Dendritic cell treated with granulocyte-macrophage colony-stimulating factor and Interleukin-4, amounts not matched to agents 40 ng/mL and 50 ng/mL, for 4 days (primary cell): Measurements from ENCODE around the gene COL19A1.

Experiments used
- H3K27ac Mint-ChIP-seq: one replicate; pipeline ENCODE4 v1.8.0; 2022; ENCODE audit warnings: mild to moderate bottlenecking, mixed read lengths
- H3K27me3 Mint-ChIP-seq: one replicate; pipeline ENCODE4 v1.8.0; 2022; ENCODE audit warnings: mild to moderate bottlenecking, mixed read lengths
- H3K36me3 Mint-ChIP-seq: one replicate; pipeline ENCODE4 v1.8.0; 2022; ENCODE audit warnings: low read depth, mixed read lengths
- H3K4me1 Mint-ChIP-seq: one replicate; pipeline ENCODE4 v1.8.0; 2022; ENCODE audit warnings: low read depth, mixed read lengths
- H3K4me3 Mint-ChIP-seq: one replicate; pipeline ENCODE4 v1.8.0; 2022; ENCODE audit warnings: mild to moderate bottlenecking, moderate library complexity, mixed read lengths
- H3K9me3 Mint-ChIP-seq: one replicate; pipeline ENCODE4 v1.8.0; 2022; ENCODE audit warnings: mixed read lengths
- intact Hi-C: fragments of 100-400 bp; cut with micrococcal nuclease; formaldehyde crosslinking; loops from one replicate; pipeline ENCODE4 v1.15.0; 2022

Gene COL19A1

DNA sequence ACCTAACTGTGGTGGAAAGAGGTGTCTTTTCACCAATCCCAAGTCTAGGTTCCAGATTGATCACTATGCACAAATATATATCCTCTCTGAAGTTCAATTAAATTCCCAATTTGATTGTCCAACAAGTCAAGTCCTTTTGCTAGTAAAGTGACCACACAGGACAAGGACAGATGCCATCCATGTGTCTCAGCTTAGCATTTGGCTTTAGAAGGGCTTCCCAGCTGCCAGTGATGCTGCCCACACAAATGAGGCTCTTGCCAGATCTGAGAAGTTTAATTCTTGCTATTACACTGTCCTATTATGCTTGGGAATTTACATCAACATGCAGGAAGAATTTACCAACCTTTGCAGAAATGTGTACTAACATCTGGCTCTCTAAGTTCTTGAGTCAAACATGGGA is 328.1 kb downstream of the COL19A1 start:
- intact Hi-C loops, result no loop called here
- Mint-ChIP-seq H3K36me3 (no peaks in the 10 kb centered on the region), H3K9me3 (no peaks in the 10 kb centered on the region), H3K4me3 (no peak overlapping the region), H3K4me1 (no peaks in the 10 kb centered on the region), H3K27ac (no peak overlapping the region), H3K27me3 (peaks cover 1% of the 10 kb centered on the region)

- no peaks in the 10 kb centered on the region for H3K4me1 Mint-ChIP-seq
- no peak overlapping the region for H3K27ac Mint-ChIP-seq
- H3K36me3 Mint-ChIP-seq, result no peaks in the 10 kb centered on the region
- H3K9me3 Mint-ChIP-seq, result no peaks in the 10 kb centered on the region
- intact Hi-C loops, result no loop called here
- no peak overlapping the region for H3K4me3 Mint-ChIP-seq
- peaks cover 1% of the 10 kb centered on the region for H3K27me3 Mint-ChIP-seq
Measured at GRCh38 chr6:70196531-70196930, 330.2 kb downstream of the COL19A1 start.

GRCh38 chr6:70198785-70199184 is 332.4 kb downstream of the COL19A1 start:
- Mint-ChIP-seq H3K36me3 (no peaks in the 10 kb centered on the region), H3K27ac (no peak overlapping the region)
- intact Hi-C loops, result no loop called here

GRCh38 chr6:70208235-70208790 is 342.0 kb downstream of the COL19A1 start:
- Mint-ChIP-seq H3K27ac (no peak overlapping the region), H3K27me3 (peaks cover 3% of the 10 kb centered on the region), H3K9me3 (no peaks in the 10 kb centered on the region), H3K4me1 (no peaks in the 10 kb centered on the region), H3K36me3 (no peaks in the 10 kb centered on the region), H3K4me3 (no peak overlapping the region)
- intact Hi-C loops, result no loop called here

More at GRCh38 chr6:70198785-70199184, 332.4 kb downstream of the COL19A1 start:
- Mint-ChIP-seq H3K4me1 (no peaks in the 10 kb centered on the region), H3K9me3 (no peaks in the 10 kb centered on the region), H3K27me3 (no peaks in the 10 kb centered on the region), H3K4me3 (no peak overlapping the region)

- Mint-ChIP-seq H3K36me3 (no peaks in the 10 kb centered on the region), H3K4me1 (no peaks in the 10 kb centered on the region), H3K4me3 (no peak overlapping the region), H3K27ac (no peak overlapping the region), H3K27me3 (peaks cover 3% of the 10 kb centered on the region), H3K9me3 (no peaks in the 10 kb centered on the region)
- intact Hi-C loops, result no loop called here
Measured at GRCh38 chr6:70210462-70210861, 344.1 kb downstream of the COL19A1 start.

- intact Hi-C loops, result no loop called here
- H3K4me1 Mint-ChIP-seq, result no peaks in the 10 kb centered on the region
- H3K27me3 Mint-ChIP-seq, result peaks cover 3% of the 10 kb centered on the region
- no peak overlapping the region for H3K27ac Mint-ChIP-seq
- H3K36me3 Mint-ChIP-seq, result no peaks in the 10 kb centered on the region
- H3K4me3 Mint-ChIP-seq, result no peak overlapping the region
- H3K9me3 Mint-ChIP-seq, result no peaks in the 10 kb centered on the region
Measured at GRCh38 chr6:70215460-70216108, 349.2 kb downstream of the COL19A1 start.

DNA sequence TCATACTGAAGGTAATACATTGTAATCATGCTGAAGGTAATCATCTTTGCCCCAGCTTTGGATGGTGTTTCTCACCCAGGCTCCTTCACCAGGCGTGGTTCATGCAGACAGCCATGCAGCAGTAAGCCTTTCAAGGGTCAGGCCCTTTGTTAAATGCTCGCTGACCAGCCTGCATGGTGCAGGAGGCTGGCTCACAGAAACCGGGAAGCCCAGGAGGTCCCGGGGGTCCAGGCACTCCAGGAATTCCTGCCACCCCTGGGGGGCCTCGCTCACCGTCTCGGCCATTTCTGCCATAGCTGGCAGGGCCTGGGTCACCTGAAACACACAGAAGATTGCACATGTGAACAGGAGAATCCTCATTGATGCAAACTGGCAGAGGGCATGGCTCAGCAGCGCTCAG is 350.4 kb downstream of the COL19A1 start:
- peaks cover 2% of the 10 kb centered on the region for H3K27me3 Mint-ChIP-seq
- no peak overlapping the region for H3K27ac Mint-ChIP-seq
- H3K36me3 Mint-ChIP-seq, result no peaks in the 10 kb centered on the region
- intact Hi-C loops, result no loop called here
- no peak overlapping the region for H3K4me3 Mint-ChIP-seq
- no peaks in the 10 kb centered on the region for H3K9me3 Mint-ChIP-seq
- no peaks in the 10 kb centered on the region for H3K4me1 Mint-ChIP-seq

GRCh38 chr6:70219943-70220613 is 353.7 kb downstream of the COL19A1 start:
- H3K4me3 Mint-ChIP-seq, result no peak overlapping the region
- H3K27me3 Mint-ChIP-seq, result no peaks in the 10 kb centered on the region
- intact Hi-C loops, result loop anchor here (10.0 kb wide), 1 partner anchor 665 kb away; no protein-coding TSS in a partner anchor
- H3K9me3 Mint-ChIP-seq, result no peaks in the 10 kb centered on the region
- no peaks in the 10 kb centered on the region for H3K36me3 Mint-ChIP-seq
- no peak overlapping the region for H3K27ac Mint-ChIP-seq
- no peaks in the 10 kb centered on the region for H3K4me1 Mint-ChIP-seq

DNA sequence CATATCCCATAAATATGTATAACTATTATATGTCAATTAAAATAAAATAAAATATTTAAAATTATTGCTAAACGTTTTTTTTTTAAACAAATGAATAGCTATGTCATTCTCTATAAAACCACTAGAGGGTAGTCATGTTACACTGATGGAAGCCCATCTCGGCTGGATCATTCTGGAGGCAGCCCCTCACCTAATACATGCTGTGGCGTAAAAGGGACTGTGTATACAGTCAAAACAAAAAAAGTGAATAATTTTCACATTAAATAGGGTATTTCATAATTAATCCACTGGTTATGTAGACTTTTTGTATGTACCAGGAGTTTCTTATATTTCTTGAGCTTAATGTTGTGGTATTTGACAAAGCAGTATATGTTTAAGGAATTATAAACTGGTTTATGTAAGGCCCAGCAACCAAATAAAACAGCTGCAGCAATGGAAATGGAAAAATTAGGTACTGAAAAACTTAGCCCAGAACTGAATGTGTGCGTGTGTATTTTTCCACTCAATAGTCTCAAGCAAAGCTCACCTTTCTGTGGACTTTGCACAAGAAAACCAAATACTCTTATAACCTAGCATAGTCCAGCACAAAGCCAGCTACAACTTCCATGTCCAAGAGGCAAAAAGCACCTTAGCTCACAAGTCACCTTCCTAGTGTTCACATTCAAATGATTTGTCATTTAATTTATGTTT is 354.8 kb downstream of the COL19A1 start:
- H3K4me1 Mint-ChIP-seq, result no peaks in the 10 kb centered on the region
- H3K27ac Mint-ChIP-seq, result no peak overlapping the region
- H3K27me3 Mint-ChIP-seq, result no peaks in the 10 kb centered on the region
- no peak overlapping the region for H3K4me3 Mint-ChIP-seq
- no peaks in the 10 kb centered on the region for H3K9me3 Mint-ChIP-seq
- no peaks in the 10 kb centered on the region for H3K36me3 Mint-ChIP-seq
- intact Hi-C loops, result loop anchor here (10.0 kb wide), 1 partner anchor 664 kb away; no protein-coding TSS in a partner anchor

- H3K4me3 Mint-ChIP-seq, result no peak overlapping the region
- H3K27me3 Mint-ChIP-seq, result no peaks in the 10 kb centered on the region
- H3K4me1 Mint-ChIP-seq, result no peaks in the 10 kb centered on the region
- H3K9me3 Mint-ChIP-seq, result no peaks in the 10 kb centered on the region
- H3K36me3 Mint-ChIP-seq, result no peaks in the 10 kb centered on the region
- intact Hi-C loops, result loop anchor here (2.0 to 10.0 kb wide), 2 partner anchors 147 to 663 kb away; no protein-coding TSS in a partner anchor
- no peak overlapping the region for H3K27ac Mint-ChIP-seq
Measured at GRCh38 chr6:70221715-70222438, 355.5 kb downstream of the COL19A1 start.

DNA sequence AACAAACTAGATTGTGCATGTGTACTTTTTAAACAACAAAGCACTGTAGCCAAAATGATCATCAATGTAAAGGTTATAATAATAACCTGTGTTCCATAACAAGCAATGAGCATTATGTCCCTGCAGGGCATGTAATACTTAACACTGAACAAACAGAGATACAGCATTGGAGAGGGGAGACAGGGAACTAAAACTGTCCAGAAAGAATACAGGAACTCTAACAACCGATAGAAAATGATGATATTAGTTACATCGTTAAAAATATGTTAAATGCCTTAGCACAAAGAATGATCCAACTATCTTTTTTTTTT is 356.0 kb downstream of the COL19A1 start:
- H3K36me3 Mint-ChIP-seq, result no peaks in the 10 kb centered on the region
- H3K27me3 Mint-ChIP-seq, result no peaks in the 10 kb centered on the region
- H3K27ac Mint-ChIP-seq, result no peak overlapping the region
- intact Hi-C loops, result loop anchor here (2.0 to 10.0 kb wide), 2 partner anchors 146 to 662 kb away; no protein-coding TSS in a partner anchor
- H3K4me3 Mint-ChIP-seq, result no peak overlapping the region
- no peaks in the 10 kb centered on the region for H3K9me3 Mint-ChIP-seq
- no peaks in the 10 kb centered on the region for H3K4me1 Mint-ChIP-seq

GRCh38 chr6:70225055-70225454 is 358.7 kb downstream of the COL19A1 start:
- H3K4me3 Mint-ChIP-seq, result no peak overlapping the region

GRCh38 chr6:70231311-70231710 is 365.0 kb downstream of the COL19A1 start:
- Mint-ChIP-seq H3K4me1 (no peaks in the 10 kb centered on the region), H3K9me3 (no peaks in the 10 kb centered on the region), H3K4me3 (no peak overlapping the region), H3K36me3 (no peaks in the 10 kb centered on the region), H3K27me3 (no peaks in the 10 kb centered on the region), H3K27ac (no peak overlapping the region)
- intact Hi-C loops, result no loop called here

More at GRCh38 chr6:70225055-70225454, 358.7 kb downstream of the COL19A1 start:
- no peaks in the 10 kb centered on the region for H3K36me3 Mint-ChIP-seq
- H3K4me1 Mint-ChIP-seq, result no peaks in the 10 kb centered on the region
- H3K27me3 Mint-ChIP-seq, result no peaks in the 10 kb centered on the region
- H3K9me3 Mint-ChIP-seq, result no peaks in the 10 kb centered on the region
- intact Hi-C loops, result loop anchor here (10.0 kb wide), 1 partner anchor 660 kb away; no protein-coding TSS in a partner anchor
- H3K27ac Mint-ChIP-seq, result no peak overlapping the region
